A673 (cell line): ENCODE data around the gene SPEF1. TPM values are rescaled to one million over a fixed set of nuclear protein-coding genes. Genes with fewer than 3 reads are reported as not detected.

Experiments used
- BruUV-seq: library from RNA; stranded (reverse); fragments of 400-500 nt; replicated peaks from 2 replicates; lab custom pipeline; 2021; lab: Mats Ljungman, UMichigan
- CTCF ChIA-PET: fragments of 300-600 bp; sonication (Branson Sonifier 250); formaldehyde crosslinking; loops from one replicate; lab custom pipeline; 2022; ENCODE audit warnings: antibody characterized with exemption; lab: Charles Lee
- POLR2A ChIA-PET: fragments of 300-600 bp; sonication (Branson Sonifier 250); formaldehyde crosslinking; loops from one replicate; lab custom pipeline; 2022; ENCODE audit warnings: antibody characterized with exemption; ENCODE audit not compliant: low non-redundant PET; lab: Charles Lee
- DNase-seq: peaks from one replicate; pipeline ENCODE4 v3.0.0-alpha.2; 2015; ENCODE audit warnings: low spot score
- H3K27ac ChIP-seq: fragments of 200-600 bp; sonication (generic); 2 replicates; pipeline ENCODE4 v1.5.1; 2016; ENCODE audit warnings: mixed run types, low read depth, mild to moderate bottlenecking, mixed read lengths, antibody characterized with exemption, low read length; ENCODE audit not compliant: poor library complexity, severe bottlenecking
- H3K27me3 ChIP-seq: fragments of 200-600 bp; sonication (generic); replicated peaks from 2 replicates; pipeline ENCODE4 v1.6.1; 2017; ENCODE audit warnings: mixed run types, low read depth, mild to moderate bottlenecking, mixed read lengths, antibody characterized with exemption, low read length; ENCODE audit not compliant: insufficient read depth, poor library complexity
- H3K36me3 ChIP-seq: fragments of 200-600 bp; sonication (generic); 2 replicates; pipeline ENCODE4 v1.6.1; 2016; ENCODE audit warnings: mixed run types, mild to moderate bottlenecking, mixed read lengths, antibody characterized with exemption, low read length; ENCODE audit not compliant: insufficient read depth, poor library complexity, severe bottlenecking
- H3K4me1 ChIP-seq: fragments of 200-600 bp; sonication (generic); 2 replicates; pipeline ENCODE4 v1.6.1; 2017; ENCODE audit warnings: mixed run types, mild to moderate bottlenecking, mixed read lengths, antibody characterized with exemption, low read length; ENCODE audit not compliant: insufficient read depth, poor library complexity, severe bottlenecking
- H3K4me3 ChIP-seq: fragments of 200-600 bp; sonication (generic); 2 replicates; pipeline ENCODE4 v1.5.1; 2016; ENCODE audit warnings: low read depth, mixed run types, mild to moderate bottlenecking, mixed read lengths, low read length; ENCODE audit not compliant: poor library complexity, severe bottlenecking
- H3K9me3 ChIP-seq: fragments of 200-600 bp; sonication (generic); 2 replicates; pipeline ENCODE4 v1.6.1; 2016; ENCODE audit warnings: mixed run types, low read depth, mild to moderate bottlenecking, mixed read lengths, antibody characterized with exemption, low read length; ENCODE audit not compliant: poor library complexity, severe bottlenecking
- CTCF ChIP-seq: fragments of 300-800, 200-600 bp; sonication (generic); conservative IDR thresholded peaks from 2 replicates; pipeline ENCODE4 v1.5.1; 2017; ENCODE audit warnings: low read depth, mild to moderate bottlenecking, antibody characterized with exemption, low read length, moderate library complexity, mixed read lengths
- EZH2 ChIP-seq: fragments of 200-600 bp; sonication (generic); IDR thresholded peaks from 2 replicates; pipeline ENCODE4 v1.6.1; 2017; ENCODE audit warnings: borderline replicate concordance, low read depth, mild to moderate bottlenecking, mixed read lengths, antibody characterized with exemption, low read length; ENCODE audit not compliant: poor library complexity, severe bottlenecking
- intact Hi-C: fragments of 100-400 bp; cut with micrococcal nuclease; formaldehyde crosslinking; loops from one replicate; pipeline ENCODE4 v1.10.0; 2022; ENCODE audit not compliant: unreplicated experiment
- total RNA-seq: library from RNA; stranded (reverse); gene quantifications from 2 replicates; pipeline ENCODE4 v1.2.3, GENCODE V29; 2021

Gene SPEF1
- total RNA-seq, 1 experiment from 2014 or later: 0.49 TPM

- Histone ChIP-seq H3K36me3 (peaks cover 89% of the 10 kb centered on the region), H3K4me3 (no peak overlapping the region), H3K27me3 (no peaks in the 10 kb centered on the region), H3K9me3 (no peaks in the 10 kb centered on the region), H3K27ac (no peak overlapping the region), H3K4me1 (peaks cover 23% of the 10 kb centered on the region)
- BruUV-seq: no TSS peak
- POLR2A ChIA-PET: no interaction called here
- TF ChIP-seq EZH2 (no peak), CTCF (no peak)
- intact Hi-C loops: no loop called here
- CTCF ChIA-PET: no interaction called here
- DNase-seq: no peak
These were observed 20.1 kb upstream of the SPEF1 start for GRCh38 chr20:3801299-3801698.

GRCh38 chr20:3800878-3801260, 19.6 kb upstream of the SPEF1 start:
- H3K27ac ChIP-seq: no peak overlapping the region
- H3K4me1 ChIP-seq: peaks cover 23% of the 10 kb centered on the region
- TF ChIP-seq EZH2 (no peak), CTCF (no peak)
- CTCF ChIA-PET: no interaction called here
- no peaks in the 10 kb centered on the region for H3K9me3 ChIP-seq
- H3K36me3 ChIP-seq: peaks cover 85% of the 10 kb centered on the region
- no peak overlapping the region for H3K4me3 ChIP-seq
- no peaks in the 10 kb centered on the region for H3K27me3 ChIP-seq
- intact Hi-C loops: no loop called here
- POLR2A ChIA-PET: no interaction called here
- DNase-seq: no peak
- BruUV-seq: no TSS peak

GRCh38 chr20:3800256-3800877, 19.1 kb upstream of the SPEF1 start:
- no peaks in the 10 kb centered on the region for H3K9me3 ChIP-seq
- BruUV-seq: no TSS peak
- peaks cover 80% of the 10 kb centered on the region for H3K36me3 ChIP-seq
- DNase-seq: no peak
- ChIA-PET POLR2A (no interaction called here), CTCF (interaction anchor here (0.6 kb wide), 1 partner anchor 28 kb away, joined by 3 read pairs; no protein-coding TSS in a partner anchor)
- H3K4me1 ChIP-seq: peaks cover 25% of the 10 kb centered on the region
- intact Hi-C loops: no loop called here
- TF ChIP-seq CTCF (no peak), EZH2 (no peak)
- no peaks in the 10 kb centered on the region for H3K27me3 ChIP-seq
- H3K27ac ChIP-seq: peak overlapping the region; percentile 91
- no peak overlapping the region for H3K4me3 ChIP-seq
